HG03520 (cell line): ENCODE data around the gene SEMA3E.
"Not testable (repeated sequence)": the region's sequence is repeated elsewhere in the genome, so short reads cannot be mapped to it uniquely, and the experiment has no call there.

Experiments
- ATAC-seq: cut with Tn5 transposase; IDR thresholded peaks from one replicate; pipeline ENCODE4 v1.9.1; 2021; ENCODE audit warnings: mild to moderate bottlenecking, moderate library complexity; ENCODE audit not compliant: unreplicated experiment

The SEMA3E gene

GRCh38 chr7:83562960-83563359 is 86.0 kb downstream of the SEMA3E start:
- no peak for ATAC-seq

- no peak for ATAC-seq
These were observed 86.7 kb downstream of the SEMA3E start for GRCh38 chr7:83562289-83562688.

GRCh38 chr7:83559887-83560286 is 89.1 kb downstream of the SEMA3E start:
- ATAC-seq: no peak

- not testable (repeated sequence) for ATAC-seq
These were observed 96.4 kb downstream of the SEMA3E start for GRCh38 chr7:83552556-83552955.

GRCh38 chr7:83550100-83550499 is 98.8 kb downstream of the SEMA3E start:
- no peak for ATAC-seq

- ATAC-seq: no peak
These were observed 100.7 kb downstream of the SEMA3E start for GRCh38 chr7:83548250-83548649.

GRCh38 chr7:83547526-83547925 is 101.4 kb downstream of the SEMA3E start:
- peak; percentile 84 for ATAC-seq

GRCh38 chr7:83546586-83546985 is 102.4 kb downstream of the SEMA3E start:
- no peak for ATAC-seq

GRCh38 chr7:83541187-83541960 is 107.6 kb downstream of the SEMA3E start:
- ATAC-seq: no peak

GRCh38 chr7:83534488-83534887 is 114.5 kb downstream of the SEMA3E start:
- no peak for ATAC-seq

GRCh38 chr7:83532219-83532618 is 116.7 kb downstream of the SEMA3E start:
- ATAC-seq: no peak

- ATAC-seq: no peak
These were observed 117.2 kb downstream of the SEMA3E start for GRCh38 chr7:83531766-83532165.

- ATAC-seq: no peak
These were observed 120.0 kb downstream of the SEMA3E start for GRCh38 chr7:83528925-83529423.

- ATAC-seq: no peak
These were observed 124.5 kb downstream of the SEMA3E start for GRCh38 chr7:83524277-83525075.

GRCh38 chr7:83520726-83521125 is 128.2 kb downstream of the SEMA3E start:
- no peak for ATAC-seq

GRCh38 chr7:83519240-83519639 is 129.7 kb downstream of the SEMA3E start:
- no peak for ATAC-seq

- ATAC-seq: no peak
These were observed 131.8 kb downstream of the SEMA3E start for GRCh38 chr7:83517035-83517700.

- no peak for ATAC-seq
These were observed 134.0 kb downstream of the SEMA3E start for GRCh38 chr7:83514977-83515376.

- peak; percentile 46 for ATAC-seq
These were observed 139.5 kb downstream of the SEMA3E start for GRCh38 chr7:83509255-83510021.

- ATAC-seq: no peak
These were observed 144.6 kb downstream of the SEMA3E start for GRCh38 chr7:83504330-83504729.

GRCh38 chr7:83502636-83503035 is 146.3 kb downstream of the SEMA3E start:
- no peak for ATAC-seq
